ENCODE results near the gene KLHL36.

Gene KLHL36

GRCh38 chr16:84647828-84648594, at the start of gene KLHL36:
Gene KLHL36, plus strand, starts transcription at chr16:84648511. Its CDS starts 2,357 bp downstream, at chr16:84650868.
- no peak for DNase-seq (ENCODE audit: low read depth)

GRCh38 chr16:84599521-84600202, 48.6 kb upstream of the KLHL36 start:
- no peak for DNase-seq (ENCODE audit: low read depth)

- no peak for DNase-seq (ENCODE audit: low read depth)
Observed at GRCh38 chr16:84600343-84601229, 47.7 kb upstream of the KLHL36 start.

- peak; percentile 68 for DNase-seq (ENCODE audit: low read depth)
Observed at GRCh38 chr16:84603140-84603816, 45.0 kb upstream of the KLHL36 start.

- DNase-seq (ENCODE audit: low read depth) = no peak
Observed at GRCh38 chr16:84603940-84604339, 44.4 kb upstream of the KLHL36 start.

GRCh38 chr16:84604477-84605013, 43.8 kb upstream of the KLHL36 start:
- DNase-seq (ENCODE audit: low read depth) = no peak

- no peak for DNase-seq (ENCODE audit: low read depth)
Observed at GRCh38 chr16:84605339-84605848, 42.9 kb upstream of the KLHL36 start.

- no peak for DNase-seq (ENCODE audit: low read depth)
Observed at GRCh38 chr16:84606081-84606875, 42.0 kb upstream of the KLHL36 start.

GRCh38 chr16:84607061-84607460, 41.2 kb upstream of the KLHL36 start:
- DNase-seq (ENCODE audit: low read depth) = no peak

- DNase-seq (ENCODE audit: low read depth) = no peak
Observed at GRCh38 chr16:84607694-84608093, 40.6 kb upstream of the KLHL36 start.

- DNase-seq (ENCODE audit: low read depth) = no peak
Observed at GRCh38 chr16:84608282-84608681, 40.0 kb upstream of the KLHL36 start.

GRCh38 chr16:84609563-84610177, 38.6 kb upstream of the KLHL36 start:
- DNase-seq (ENCODE audit: low read depth) = no peak

- no peak for DNase-seq (ENCODE audit: low read depth)
Observed at GRCh38 chr16:84610376-84610775, 37.9 kb upstream of the KLHL36 start.

- no peak for DNase-seq (ENCODE audit: low read depth)
Observed at GRCh38 chr16:84611041-84611440, 37.3 kb upstream of the KLHL36 start.

GRCh38 chr16:84612686-84613085, 35.6 kb upstream of the KLHL36 start:
- DNase-seq (ENCODE audit: low read depth) = no peak

GRCh38 chr16:84613408-84614072, 34.8 kb upstream of the KLHL36 start:
- DNase-seq (ENCODE audit: low read depth) = no peak

GRCh38 chr16:84614073-84614459, 34.2 kb upstream of the KLHL36 start:
- DNase-seq (ENCODE audit: low read depth) = no peak

GRCh38 chr16:84614623-84614967, 33.7 kb upstream of the KLHL36 start:
- DNase-seq (ENCODE audit: low read depth) = no peak

GRCh38 chr16:84614968-84615813, 33.1 kb upstream of the KLHL36 start:
- no peak for DNase-seq (ENCODE audit: low read depth)

Data from HS-5 (cell line).